ENCODE results near the gene PLPP2. TPM values are rescaled to one million over a fixed set of nuclear protein-coding genes. Genes with fewer than 3 reads are reported as not detected.

Gene PLPP2
- total and polyA plus RNA-seq, 2 of the 13 experiments (the other 11 are each of a cell fraction or from before 2014, with no cell fraction given): not detected

GRCh38 chr19:290372-291005, 714 bp downstream of the PLPP2 start (continued):
- TF ChIP-seq, protein P1, sequence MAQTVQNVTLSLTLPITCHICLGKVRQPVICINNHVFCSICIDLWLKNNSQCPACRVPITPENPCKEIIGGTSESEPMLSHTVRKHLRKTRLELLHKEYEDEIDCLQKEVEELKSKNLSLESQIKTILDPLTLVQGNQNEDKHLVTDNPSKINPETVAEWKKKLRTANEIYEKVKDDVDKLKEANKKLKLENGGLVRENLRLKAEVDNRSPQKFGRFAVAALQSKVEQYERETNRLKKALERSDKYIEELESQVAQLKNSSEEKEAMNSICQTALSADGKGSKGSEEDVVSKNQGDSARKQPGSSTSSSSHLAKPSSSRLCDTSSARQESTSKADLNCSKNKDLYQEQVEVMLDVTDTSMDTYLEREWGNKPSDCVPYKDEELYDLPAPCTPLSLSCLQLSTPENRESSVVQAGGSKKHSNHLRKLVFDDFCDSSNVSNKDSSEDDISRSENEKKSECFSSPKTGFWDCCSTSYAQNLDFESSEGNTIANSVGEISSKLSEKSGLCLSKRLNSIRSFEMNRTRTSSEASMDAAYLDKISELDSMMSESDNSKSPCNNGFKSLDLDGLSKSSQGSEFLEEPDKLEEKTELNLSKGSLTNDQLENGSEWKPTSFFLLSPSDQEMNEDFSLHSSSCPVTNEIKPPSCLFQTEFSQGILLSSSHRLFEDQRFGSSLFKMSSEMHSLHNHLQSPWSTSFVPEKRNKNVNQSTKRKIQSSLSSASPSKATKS (CRISPR knock-in tag; IDR thresholded peaks at IDR 0.05): no peak
- TF ChIP-seq ZNF432 (CRISPR knock-in tag; IDR thresholded peaks at IDR 0.05; ENCODE audit: borderline replicate concordance) (no peak), ZKSCAN8 (CRISPR knock-in tag; IDR thresholded peaks at IDR 0.05; ENCODE audit: borderline replicate concordance) (0 out of 2 replicates have a peak, but pooled peaks have one; percentile 25), ZNF709 (CRISPR knock-in tag; IDR thresholded peaks at IDR 0.05) (no peak), HNF4G (IDR thresholded peaks at IDR 0.05; ENCODE audit: borderline replicate concordance, low read depth, low read length) (no peak), HNF4G (CRISPR knock-in tag; IDR thresholded peaks at IDR 0.05; ENCODE audit: borderline replicate concordance, low read depth) (no peak), ZNF558 (CRISPR knock-in tag; IDR thresholded peaks at IDR 0.05; ENCODE audit: borderline replicate concordance) (no peak), SOX6 (IDR thresholded peaks at IDR 0.05) (no peak), SOX6 (CRISPR knock-in tag; IDR thresholded peaks at IDR 0.05) (peak; percentile 81), ZKSCAN1 (IDR thresholded peaks at IDR 0.05; ENCODE audit: low read length) (no peak), SOX5 (CRISPR knock-in tag; IDR thresholded peaks at IDR 0.05; ENCODE audit: borderline replicate concordance) (peak; percentile 95), ELF4 (CRISPR knock-in tag; IDR thresholded peaks at IDR 0.05; ENCODE audit: borderline replicate concordance) (no peak), RFXAP (CRISPR knock-in tag; IDR thresholded peaks at IDR 0.05; ENCODE audit: borderline replicate concordance) (no peak), TEAD3 (CRISPR knock-in tag; optimal IDR thresholded peaks at IDR 0.05; ENCODE audit: borderline replicate concordance) (peak; percentile 42)
- TF ChIP-seq, protein P2, sequence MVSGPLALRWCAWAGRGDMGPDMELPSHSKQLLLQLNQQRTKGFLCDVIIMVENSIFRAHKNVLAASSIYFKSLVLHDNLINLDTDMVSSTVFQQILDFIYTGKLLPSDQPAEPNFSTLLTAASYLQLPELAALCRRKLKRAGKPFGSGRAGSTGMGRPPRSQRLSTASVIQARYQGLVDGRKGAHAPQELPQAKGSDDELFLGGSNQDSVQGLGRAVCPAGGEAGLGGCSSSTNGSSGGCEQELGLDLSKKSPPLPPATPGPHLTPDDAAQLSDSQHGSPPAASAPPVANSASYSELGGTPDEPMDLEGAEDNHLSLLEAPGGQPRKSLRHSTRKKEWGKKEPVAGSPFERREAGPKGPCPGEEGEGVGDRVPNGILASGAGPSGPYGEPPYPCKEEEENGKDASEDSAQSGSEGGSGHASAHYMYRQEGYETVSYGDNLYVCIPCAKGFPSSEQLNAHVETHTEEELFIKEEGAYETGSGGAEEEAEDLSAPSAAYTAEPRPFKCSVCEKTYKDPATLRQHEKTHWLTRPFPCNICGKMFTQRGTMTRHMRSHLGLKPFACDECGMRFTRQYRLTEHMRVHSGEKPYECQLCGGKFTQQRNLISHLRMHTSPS (CRISPR knock-in tag; IDR thresholded peaks at IDR 0.05; ENCODE audit: low read depth): 0 out of 2 replicates have a peak, but pooled peaks have one; percentile 42
